HG02678 (cell line): ENCODE data around the gene PXMP2.
A peak's percentile ranks its signal among the peaks of the same experiment; 100 is the strongest.
"Not testable (repeated sequence)": the region's sequence is repeated elsewhere in the genome, so short reads cannot be mapped to it uniquely, and the experiment has no call there.

Source experiments
- ATAC-seq: cut with Tn5 transposase; IDR thresholded peaks from one replicate; pipeline ENCODE4 v1.9.1; 2021; ENCODE audit warnings: mild to moderate bottlenecking, moderate library complexity; ENCODE audit not compliant: unreplicated experiment

Gene PXMP2

DNA sequence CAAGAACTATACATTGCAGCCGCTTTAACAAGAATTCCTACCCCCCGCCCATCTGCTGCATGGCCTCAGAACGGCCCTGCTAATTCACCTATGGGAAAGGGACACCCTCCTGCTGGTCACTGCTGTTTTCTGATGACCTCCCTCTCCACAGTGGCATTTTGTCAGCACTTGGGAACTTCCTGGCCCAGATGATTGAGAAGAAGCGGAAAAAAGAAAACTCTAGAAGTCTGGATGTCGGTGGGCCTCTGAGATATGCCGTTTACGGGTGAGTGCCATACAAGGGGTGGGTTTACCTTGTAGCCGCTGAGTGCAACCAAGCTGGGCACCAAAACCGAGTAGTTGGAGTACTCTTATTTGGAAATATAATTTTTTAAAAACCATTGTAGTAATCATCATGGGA is 2.7 kb downstream of the PXMP2 start:
- ATAC-seq: no peak

DNA sequence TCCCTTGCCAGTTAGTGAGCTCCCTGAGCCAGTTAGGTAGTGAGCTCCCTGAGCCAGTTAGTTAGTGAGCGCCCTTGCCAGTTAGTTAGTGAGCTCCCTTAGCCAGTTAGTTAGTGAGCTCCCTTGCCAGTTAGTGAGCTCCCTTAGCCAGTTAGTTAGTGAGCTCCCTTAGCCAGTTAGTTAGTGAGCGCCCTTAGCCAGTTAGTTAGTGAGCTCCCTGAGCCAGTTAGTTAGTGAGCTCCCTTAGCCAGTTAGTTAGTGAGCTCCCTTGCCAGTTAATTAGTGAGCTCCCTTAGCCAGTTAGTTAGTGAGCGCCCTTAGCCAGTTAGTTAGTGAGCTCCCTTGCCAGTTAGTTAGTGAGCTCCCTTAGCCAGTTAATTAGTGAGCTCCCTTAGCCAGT is 4.6 kb downstream of the PXMP2 start:
- ATAC-seq: not testable (repeated sequence)

- ATAC-seq: not testable (repeated sequence)
Observed at GRCh38 chr12:132694888-132695287, 7.5 kb downstream of the PXMP2 start.

GRCh38 chr12:132695431-132695830 is 8.0 kb downstream of the PXMP2 start:
- ATAC-seq: no peak

- no peak for ATAC-seq
Observed at GRCh38 chr12:132698341-132698740, 11.0 kb downstream of the PXMP2 start.

- no peak for ATAC-seq
Observed at GRCh38 chr12:132700212-132700822, 12.9 kb downstream of the PXMP2 start.

DNA sequence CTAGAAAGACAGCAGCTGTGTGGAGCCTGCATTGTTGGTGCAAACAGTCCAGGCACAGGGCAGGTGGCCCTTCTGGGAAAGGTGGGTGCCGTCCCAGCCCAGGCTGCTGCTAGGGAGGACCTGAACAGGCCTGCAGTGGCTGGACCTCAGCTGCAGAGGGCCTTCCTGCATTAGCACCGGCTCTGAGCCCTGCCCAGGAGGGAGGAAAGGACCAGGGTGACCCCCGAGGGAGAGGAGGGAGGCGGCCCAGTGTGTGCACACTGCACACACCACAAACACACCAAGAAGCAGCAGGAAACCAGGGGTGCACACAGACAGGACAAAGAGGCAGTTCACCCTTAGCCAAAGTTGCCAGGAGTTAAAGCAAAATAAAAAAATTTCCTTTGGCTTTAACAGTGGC is 15.3 kb downstream of the PXMP2 start:
- ATAC-seq: no peak

- ATAC-seq: no peak
Observed at GRCh38 chr12:132703641-132704040, 16.3 kb downstream of the PXMP2 start.

- no peak for ATAC-seq
Observed at GRCh38 chr12:132707241-132707640, 19.9 kb downstream of the PXMP2 start.

- ATAC-seq: no peak
Observed at GRCh38 chr12:132708150-132708549, 20.8 kb downstream of the PXMP2 start.

DNA sequence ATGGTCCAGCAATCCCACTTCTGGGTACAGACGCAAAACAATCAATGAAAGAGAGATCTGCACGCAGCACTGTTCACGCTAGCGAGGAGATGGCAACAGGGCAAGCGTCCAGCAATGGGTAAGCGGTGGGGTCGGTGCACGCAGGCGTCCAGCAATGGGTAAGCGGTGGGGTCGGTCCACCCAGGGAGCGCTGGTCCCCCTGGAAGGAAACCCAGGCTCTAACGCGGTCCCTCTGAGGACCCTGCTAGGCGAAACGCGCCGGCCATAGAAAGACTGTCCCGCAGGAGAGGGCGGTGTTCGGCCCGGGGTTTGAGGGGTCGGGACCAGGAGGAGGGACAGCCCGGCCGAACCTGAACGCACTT is 22.6 kb downstream of the PXMP2 start:
- peak; percentile 27 for ATAC-seq

GRCh38 chr12:132710405-132711079 is 23.2 kb downstream of the PXMP2 start, which contains the start of gene PGAM5:
TSS of gene PGAM5 (plus strand) at chr12:132710842. CDS start at chr12:132710877, 35 bp downstream.
- peak; percentile 90 for ATAC-seq

DNA sequence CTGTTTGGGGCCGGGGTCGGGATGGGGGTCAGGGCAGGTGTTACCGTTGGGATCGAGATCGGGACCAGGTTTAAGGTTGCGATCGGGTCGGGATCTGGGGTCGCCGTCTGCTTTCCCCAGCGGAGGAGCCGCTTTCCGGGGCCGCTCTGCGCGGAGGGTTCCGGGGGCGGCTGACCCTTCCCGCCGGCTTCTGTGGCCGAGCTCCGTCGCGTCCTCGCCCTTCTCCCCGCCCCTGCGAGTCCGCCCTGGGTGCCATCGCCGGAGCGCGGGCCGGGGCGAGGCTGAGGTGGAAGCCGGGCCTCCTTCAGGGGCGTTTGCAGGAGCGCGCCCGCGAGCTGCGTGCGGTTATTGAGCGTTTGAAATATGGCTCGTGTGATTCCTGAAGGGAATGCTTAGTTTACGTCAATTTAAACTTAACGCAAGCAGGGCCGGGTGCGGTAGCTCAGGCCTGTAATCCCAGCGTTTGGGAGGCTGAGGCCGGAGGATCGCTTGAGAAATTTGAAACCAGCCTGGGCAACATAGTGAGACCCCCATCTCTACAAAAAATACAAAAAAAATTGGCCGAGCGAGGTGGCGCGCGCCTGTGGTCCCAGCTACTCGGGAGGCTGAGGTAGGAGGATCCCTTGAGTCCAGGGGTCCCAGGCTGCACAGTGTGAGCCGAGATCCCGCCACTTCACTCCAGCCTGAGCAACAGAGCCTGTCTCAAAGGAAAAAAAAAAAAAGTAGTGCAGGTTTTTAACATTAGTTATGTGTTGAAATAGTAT is 23.9 kb downstream of the PXMP2 start:
- peak; percentile 17 for ATAC-seq

- ATAC-seq: no peak
Observed at GRCh38 chr12:132713123-132713522, 25.7 kb downstream of the PXMP2 start.

- no peak for ATAC-seq
Observed at GRCh38 chr12:132715874-132716273, 28.5 kb downstream of the PXMP2 start.

- ATAC-seq: no peak
Observed at GRCh38 chr12:132716356-132716755, 29.0 kb downstream of the PXMP2 start.

- no peak for ATAC-seq
Observed at GRCh38 chr12:132717011-132717410, 29.6 kb downstream of the PXMP2 start.

DNA sequence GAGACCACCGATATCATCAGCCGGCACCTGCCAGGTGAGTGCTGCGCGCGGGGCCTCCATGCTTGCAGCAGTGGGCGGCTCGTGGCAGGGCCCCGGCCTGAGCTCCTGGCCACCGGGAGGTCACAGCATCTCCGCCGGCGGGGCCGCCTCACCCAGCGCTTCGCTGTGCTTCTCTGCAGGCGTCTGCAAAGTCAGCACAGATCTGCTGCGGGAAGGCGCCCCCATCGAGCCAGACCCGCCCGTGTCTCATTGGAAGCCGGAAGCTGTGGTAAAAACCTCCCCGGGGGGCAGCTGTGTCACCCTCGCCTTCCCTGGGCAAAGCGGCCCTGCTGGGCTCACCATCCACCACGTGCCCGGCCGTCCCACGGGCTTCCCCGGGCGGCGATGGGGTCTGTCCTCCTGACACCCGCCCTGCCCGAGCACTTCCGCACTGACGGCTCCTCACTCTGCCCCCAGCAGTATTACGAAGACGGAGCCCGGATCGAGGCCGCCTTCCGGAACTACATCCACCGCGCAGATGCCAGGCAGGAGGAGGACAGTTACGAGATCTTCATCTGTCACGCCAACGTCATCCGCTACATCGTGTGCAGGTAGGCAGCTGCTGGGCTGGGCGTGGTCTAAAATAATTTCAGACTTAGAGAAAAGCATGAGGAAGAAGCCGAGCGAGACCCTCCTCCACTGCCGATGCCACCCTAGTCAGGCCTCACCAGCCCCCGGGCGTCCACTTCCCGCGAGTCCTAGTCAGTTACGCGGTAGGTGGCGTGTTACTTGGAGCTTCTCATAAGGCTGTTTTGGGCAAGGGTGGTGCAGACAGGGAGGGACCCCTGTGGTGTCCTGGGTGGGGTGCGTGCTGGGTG is 30.4 kb downstream of the PXMP2 start:
- ATAC-seq: no peak

DNA sequence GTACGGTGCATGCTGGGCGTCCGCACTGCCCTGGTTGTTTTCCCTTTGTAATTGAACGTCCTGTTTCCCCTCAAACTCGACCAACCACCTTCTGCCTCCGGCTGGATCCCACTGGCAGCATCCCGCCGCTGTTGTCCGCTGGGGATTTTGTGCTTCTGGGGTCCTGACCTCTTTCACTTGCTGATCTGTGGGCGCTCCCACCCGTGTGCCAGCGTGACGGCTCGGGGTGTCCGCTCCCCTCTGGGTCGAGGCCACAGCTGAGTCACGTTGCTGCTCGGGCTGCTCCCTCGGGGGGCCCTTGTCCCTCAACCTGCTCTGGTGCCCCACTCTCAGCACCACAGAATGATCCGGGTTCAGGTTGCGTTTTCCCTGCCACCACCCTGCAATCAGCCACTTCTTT is 31.3 kb downstream of the PXMP2 start:
- no peak for ATAC-seq

DNA sequence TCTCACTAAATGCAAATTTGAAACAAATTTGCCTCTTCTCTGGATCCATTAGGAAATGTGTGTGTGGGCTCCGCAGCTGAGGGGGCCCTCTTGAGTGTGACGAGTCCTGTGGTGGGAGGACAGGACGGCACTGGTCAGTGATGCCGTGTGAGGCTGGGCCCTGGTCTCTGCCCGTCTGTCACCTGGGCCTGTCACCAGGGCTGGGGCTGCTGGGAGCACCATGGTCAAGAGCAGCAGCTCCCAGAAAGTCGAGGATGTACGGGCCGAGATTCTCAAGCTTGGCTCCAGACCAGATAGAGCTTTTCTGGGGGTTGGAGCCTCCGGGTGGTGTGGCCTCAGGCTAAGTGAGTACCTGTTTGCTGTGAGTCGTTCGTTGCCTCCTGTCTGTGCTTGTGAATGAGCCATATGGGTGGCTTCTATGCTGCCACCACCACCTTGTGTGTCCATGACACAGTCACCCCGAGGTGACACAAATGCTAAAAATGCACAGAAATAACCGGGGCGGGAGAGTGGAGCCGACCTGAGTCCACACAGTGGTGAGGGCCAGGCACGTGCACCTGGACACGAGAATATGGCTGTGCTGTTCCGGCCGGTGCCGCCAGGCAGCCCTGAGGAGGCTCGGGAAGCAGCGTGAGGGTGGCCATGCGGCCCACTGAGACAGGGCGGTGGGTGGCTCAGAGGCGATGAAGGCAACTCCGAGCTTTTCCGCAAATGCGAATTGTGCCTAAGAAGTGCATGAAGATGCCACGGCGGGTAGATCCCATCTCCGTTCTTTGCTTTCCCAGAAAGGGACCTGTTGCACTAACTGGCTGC is 32.0 kb downstream of the PXMP2 start:
- no peak for ATAC-seq
